Measurements from ENCODE around the gene PRDX5. TPM values are rescaled to one million over a fixed set of nuclear protein-coding genes. Genes with fewer than 3 reads are reported as not detected.
A peak's percentile ranks its signal among the peaks of the same experiment; 100 is the strongest.

PRDX5 gene
- total RNA-seq, 1 donor: 245 TPM

DNA sequence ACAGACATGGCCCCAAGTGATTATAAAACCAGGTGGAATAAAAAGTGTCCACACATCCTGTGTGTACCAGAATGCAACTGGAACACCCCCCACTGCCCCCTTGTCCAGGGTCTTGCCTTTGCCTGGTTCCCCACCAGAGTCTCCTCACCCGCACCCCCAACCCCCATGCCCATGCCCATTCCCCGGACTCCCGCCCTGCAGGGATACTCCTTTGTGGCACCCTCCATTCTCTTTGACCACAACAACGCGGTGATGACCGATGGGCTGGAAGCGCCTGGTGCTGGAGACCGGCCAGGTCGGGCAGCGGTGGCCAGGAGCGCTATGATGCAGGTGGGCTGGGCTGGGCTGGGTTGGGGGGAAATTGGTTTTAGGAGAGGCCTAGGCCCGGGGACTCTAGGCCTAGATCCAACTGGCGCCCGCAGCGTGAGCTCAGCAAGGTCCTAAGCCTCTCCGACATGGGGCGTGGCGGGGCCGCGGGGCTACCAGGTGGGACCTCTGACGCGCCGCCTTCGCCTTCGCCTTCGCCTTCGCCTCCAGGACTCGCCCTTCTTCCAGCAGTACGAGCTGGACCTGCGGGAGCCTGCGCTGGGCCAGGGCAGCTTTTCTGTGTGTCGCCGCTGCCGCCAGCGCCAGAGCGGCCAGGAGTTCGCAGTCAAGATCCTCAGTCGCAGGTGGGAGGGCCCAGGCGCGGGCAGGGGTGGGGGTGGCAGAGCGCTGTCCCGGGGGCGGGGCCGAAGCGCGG, 50.2 kb downstream of the PRDX5 start:
- no peak overlapping the region for H3K27ac ChIP-seq (ENCODE audit: low read depth, low read length)
- TF ChIP-seq CTCF (IDR thresholded peaks at IDR 0.05; ENCODE audit: extremely low read depth, low read depth, low read length): no peak
- peaks cover 43% of the 10 kb centered on the region for H3K36me3 ChIP-seq (ENCODE audit: insufficient read depth, low read length)
- peak; percentile 44 for DNase-seq (ENCODE audit: insufficient read length, low spot score, missing footprints)
- no peaks in the 10 kb centered on the region for H3K27me3 ChIP-seq (ENCODE audit: insufficient read depth, low read length)
- no peak overlapping the region for H3K4me3 ChIP-seq (ENCODE audit: insufficient read depth, low read length)
- no peaks in the 10 kb centered on the region for H3K79me2 ChIP-seq (ENCODE audit: insufficient read depth, low read length)
- no peaks in the 10 kb centered on the region for H3K9me3 ChIP-seq (ENCODE audit: low read depth, low read length)
- H3K4me2 ChIP-seq (ENCODE audit: insufficient read depth, low read length): no peak overlapping the region
- H3K4me1 ChIP-seq (ENCODE audit: insufficient read depth, low read length): no peaks in the 10 kb centered on the region
- no peak overlapping the region for H2AFZ ChIP-seq (ENCODE audit: low read length)
- H4K20me1 ChIP-seq (ENCODE audit: insufficient read depth, low read length): peaks cover 4% of the 10 kb centered on the region

DNA sequence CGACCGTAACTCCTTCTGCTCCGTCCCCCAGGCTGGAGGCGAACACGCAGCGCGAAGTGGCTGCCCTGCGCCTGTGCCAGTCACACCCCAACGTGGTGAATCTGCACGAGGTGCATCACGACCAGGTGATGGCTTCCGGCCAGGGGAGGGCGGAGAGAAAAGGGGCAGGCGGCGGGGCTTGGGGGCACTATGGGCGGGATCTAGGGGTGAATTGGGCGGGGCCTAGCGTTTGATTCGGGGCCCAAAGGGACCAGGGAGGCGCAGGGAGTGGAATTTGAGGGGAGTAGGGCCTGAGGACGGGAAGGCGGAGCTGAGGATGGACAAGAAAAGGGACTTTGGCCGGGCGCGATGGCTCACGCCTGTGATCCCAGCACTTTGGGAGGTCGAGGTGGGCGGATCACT, 50.8 kb downstream of the PRDX5 start:
- Histone ChIP-seq H3K36me3 (ENCODE audit: insufficient read depth, low read length) (peaks cover 37% of the 10 kb centered on the region), H3K27me3 (ENCODE audit: insufficient read depth, low read length) (no peaks in the 10 kb centered on the region), H3K9me3 (ENCODE audit: low read depth, low read length) (no peaks in the 10 kb centered on the region), H3K4me3 (ENCODE audit: insufficient read depth, low read length) (no peak overlapping the region), H3K27ac (ENCODE audit: low read depth, low read length) (no peak overlapping the region), H4K20me1 (ENCODE audit: insufficient read depth, low read length) (peaks cover 4% of the 10 kb centered on the region), H3K79me2 (ENCODE audit: insufficient read depth, low read length) (no peaks in the 10 kb centered on the region), H3K4me1 (ENCODE audit: insufficient read depth, low read length) (no peaks in the 10 kb centered on the region), H2AFZ (ENCODE audit: low read length) (no peak overlapping the region), H3K4me2 (ENCODE audit: insufficient read depth, low read length) (no peak overlapping the region)
- DNase-seq (ENCODE audit: insufficient read length, low spot score, missing footprints): peak; percentile 46
- no peak for TF ChIP-seq CTCF (IDR thresholded peaks at IDR 0.05; ENCODE audit: extremely low read depth, low read depth, low read length)

GRCh38 chr11:64369440-64370421, 51.8 kb downstream of the PRDX5 start:
- Histone ChIP-seq H3K27me3 (ENCODE audit: insufficient read depth, low read length) (no peaks in the 10 kb centered on the region), H3K4me3 (ENCODE audit: insufficient read depth, low read length) (no peak overlapping the region), H3K4me1 (ENCODE audit: insufficient read depth, low read length) (no peaks in the 10 kb centered on the region), H4K20me1 (ENCODE audit: insufficient read depth, low read length) (peaks cover 4% of the 10 kb centered on the region), H3K4me2 (ENCODE audit: insufficient read depth, low read length) (no peak overlapping the region), H3K27ac (ENCODE audit: low read depth, low read length) (no peak overlapping the region), H2AFZ (ENCODE audit: low read length) (no peak overlapping the region), H3K36me3 (ENCODE audit: insufficient read depth, low read length) (peaks cover 28% of the 10 kb centered on the region), H3K9me3 (ENCODE audit: low read depth, low read length) (no peaks in the 10 kb centered on the region), H3K79me2 (ENCODE audit: insufficient read depth, low read length) (no peaks in the 10 kb centered on the region)
- DNase-seq (ENCODE audit: insufficient read length, low spot score, missing footprints): peak; percentile 83
- no peak for TF ChIP-seq CTCF (IDR thresholded peaks at IDR 0.05; ENCODE audit: extremely low read depth, low read depth, low read length)

- TF ChIP-seq CTCF (IDR thresholded peaks at IDR 0.05; ENCODE audit: extremely low read depth, low read depth, low read length): no peak
Observed at GRCh38 chr11:64371201-64371600, 53.3 kb downstream of the PRDX5 start.

More at GRCh38 chr11:64371201-64371600, 53.3 kb downstream of the PRDX5 start:
- Histone ChIP-seq H3K79me2 (ENCODE audit: insufficient read depth, low read length) (no peaks in the 10 kb centered on the region), H3K36me3 (ENCODE audit: insufficient read depth, low read length) (peaks cover 21% of the 10 kb centered on the region), H3K27me3 (ENCODE audit: insufficient read depth, low read length) (no peaks in the 10 kb centered on the region), H3K4me1 (ENCODE audit: insufficient read depth, low read length) (no peaks in the 10 kb centered on the region), H4K20me1 (ENCODE audit: insufficient read depth, low read length) (peaks cover 4% of the 10 kb centered on the region), H3K27ac (ENCODE audit: low read depth, low read length) (no peak overlapping the region), H3K4me2 (ENCODE audit: insufficient read depth, low read length) (no peak overlapping the region), H3K4me3 (ENCODE audit: insufficient read depth, low read length) (no peak overlapping the region), H2AFZ (ENCODE audit: low read length) (no peak overlapping the region), H3K9me3 (ENCODE audit: low read depth, low read length) (no peaks in the 10 kb centered on the region)
- DNase-seq (ENCODE audit: insufficient read length, low spot score, missing footprints): peak; percentile 74
